ENCODE data around the gene RCC1.
A peak's percentile ranks its signal among the peaks of the same experiment; 100 is the strongest.
"Not testable (repeated sequence)": the region's sequence is repeated elsewhere in the genome, so short reads cannot be mapped to it uniquely, and the experiment has no call there.

Gene RCC1

DNA sequence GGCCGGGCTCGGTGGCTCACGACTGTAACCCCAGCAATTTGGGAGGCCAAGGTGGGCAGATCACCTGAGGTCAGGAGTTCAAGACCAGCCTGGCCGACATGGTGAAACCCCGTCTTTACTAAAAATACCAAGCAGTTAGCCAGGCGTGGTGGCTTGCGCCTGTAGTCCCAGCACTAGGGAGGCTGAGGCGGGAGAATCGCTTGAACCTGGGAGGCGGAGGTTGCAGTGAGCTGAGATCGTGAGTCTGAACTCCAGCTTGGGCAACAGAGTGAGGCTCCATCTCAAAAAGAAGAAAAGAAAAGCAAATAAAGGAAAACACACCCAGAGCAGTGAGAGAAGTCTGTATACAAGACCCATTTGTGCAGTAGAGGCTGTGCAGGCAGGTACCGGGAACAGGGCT lies 15.0 kb downstream of the RCC1 start:
- not testable (repeated sequence) for H3K4me3 Mint-ChIP-seq, H3K27me3 Mint-ChIP-seq, H3K9me3 Mint-ChIP-seq, H3K27ac Mint-ChIP-seq
- Mint-ChIP-seq H3K4me1 (ENCODE audit: low read depth) (peaks cover 43% of the 10 kb centered on the region), H3K36me3 (ENCODE audit: low read depth) (peaks cover 61% of the 10 kb centered on the region)

GRCh38 chr1:28521502-28522164 lies 15.8 kb downstream of the RCC1 start:
- peaks cover 40% of the 10 kb centered on the region for H3K4me1 Mint-ChIP-seq (ENCODE audit: low read depth)
- peak overlapping the region; percentile 18 for H3K4me3 Mint-ChIP-seq
- no peaks in the 10 kb centered on the region for H3K27me3 Mint-ChIP-seq
- peaks cover 67% of the 10 kb centered on the region for H3K36me3 Mint-ChIP-seq (ENCODE audit: low read depth)
- H3K9me3 Mint-ChIP-seq: no peaks in the 10 kb centered on the region
- H3K27ac Mint-ChIP-seq: no peak overlapping the region

GRCh38 chr1:28522537-28522936 lies 16.7 kb downstream of the RCC1 start:
- not testable (repeated sequence) for H3K27ac Mint-ChIP-seq, H3K27me3 Mint-ChIP-seq, H3K9me3 Mint-ChIP-seq, H3K4me3 Mint-ChIP-seq
- peaks cover 67% of the 10 kb centered on the region for H3K36me3 Mint-ChIP-seq (ENCODE audit: low read depth)
- peaks cover 33% of the 10 kb centered on the region for H3K4me1 Mint-ChIP-seq (ENCODE audit: low read depth)

DNA sequence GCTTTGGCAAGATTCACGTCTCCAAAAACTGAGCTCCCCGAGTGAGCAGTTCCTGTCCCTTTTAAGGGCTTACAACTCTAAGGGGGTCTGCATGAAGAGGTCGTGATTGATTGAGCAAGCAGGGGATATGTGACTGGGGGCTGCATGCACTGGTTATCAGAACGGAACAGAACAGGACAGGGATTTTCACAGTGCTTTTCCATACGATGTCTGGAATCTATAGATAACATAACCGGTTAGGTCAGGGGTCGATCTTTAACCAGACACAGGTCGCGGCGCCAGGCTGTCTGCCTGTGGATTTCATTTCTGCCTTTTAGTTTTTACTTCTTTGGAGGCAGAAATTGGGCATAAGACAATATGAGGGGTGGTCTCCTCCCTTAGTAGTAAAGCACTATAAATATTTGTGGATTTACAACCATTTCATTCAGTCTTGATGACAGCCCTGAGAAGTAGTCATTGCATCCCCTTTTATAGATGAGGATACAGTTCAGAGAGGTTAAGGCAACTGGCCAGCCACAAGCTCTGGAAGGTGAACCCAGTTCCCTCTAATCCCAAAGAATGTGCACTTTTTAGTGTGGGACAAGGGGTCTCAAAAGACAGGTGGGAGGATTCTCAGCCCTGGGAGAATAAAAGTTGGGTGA lies 19.3 kb downstream of the RCC1 start:
- Mint-ChIP-seq H3K36me3 (ENCODE audit: low read depth) (peaks cover 62% of the 10 kb centered on the region), H3K4me1 (ENCODE audit: low read depth) (peaks cover 13% of the 10 kb centered on the region)
- not testable (repeated sequence) for H3K27ac Mint-ChIP-seq

GRCh38 chr1:28526886-28527285 lies 21.0 kb downstream of the RCC1 start:
- Mint-ChIP-seq H3K9me3 (no peaks in the 10 kb centered on the region), H3K4me3 (no peak overlapping the region), H3K4me1 (ENCODE audit: low read depth) (peaks cover 3% of the 10 kb centered on the region), H3K36me3 (ENCODE audit: low read depth) (peaks cover 58% of the 10 kb centered on the region), H3K27me3 (no peaks in the 10 kb centered on the region), H3K27ac (no peak overlapping the region)

More for the DNA sequence above, 19.3 kb downstream of the RCC1 start:
- H3K4me3 Mint-ChIP-seq, H3K27me3 Mint-ChIP-seq, H3K9me3 Mint-ChIP-seq: not testable (repeated sequence)

DNA sequence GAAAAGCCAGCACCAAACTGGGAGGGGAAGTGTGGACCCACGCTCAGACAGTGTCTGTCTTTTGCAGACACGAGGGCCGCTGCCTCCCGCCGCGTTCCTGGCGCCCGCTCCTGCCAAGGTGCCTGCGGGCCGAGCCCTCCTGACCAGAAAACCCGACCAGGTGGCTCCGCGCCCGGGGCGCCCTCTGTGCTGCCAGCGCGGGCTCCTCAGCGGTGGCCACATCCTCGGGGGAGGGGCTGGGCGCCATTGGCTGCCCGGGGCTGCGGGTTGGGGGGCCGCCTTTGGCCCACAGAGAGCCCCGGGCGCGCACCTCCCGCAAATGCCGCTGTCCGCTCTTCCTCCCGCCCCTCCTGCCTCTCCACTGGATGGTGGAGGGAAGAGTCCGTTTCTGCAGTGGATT lies 24.6 kb downstream of the RCC1 start:
- Mint-ChIP-seq H3K9me3 (no peaks in the 10 kb centered on the region), H3K4me3 (no peak overlapping the region), H3K4me1 (ENCODE audit: low read depth) (no peaks in the 10 kb centered on the region), H3K36me3 (ENCODE audit: low read depth) (peaks cover 44% of the 10 kb centered on the region), H3K27me3 (no peaks in the 10 kb centered on the region), H3K27ac (no peak overlapping the region)

DNA sequence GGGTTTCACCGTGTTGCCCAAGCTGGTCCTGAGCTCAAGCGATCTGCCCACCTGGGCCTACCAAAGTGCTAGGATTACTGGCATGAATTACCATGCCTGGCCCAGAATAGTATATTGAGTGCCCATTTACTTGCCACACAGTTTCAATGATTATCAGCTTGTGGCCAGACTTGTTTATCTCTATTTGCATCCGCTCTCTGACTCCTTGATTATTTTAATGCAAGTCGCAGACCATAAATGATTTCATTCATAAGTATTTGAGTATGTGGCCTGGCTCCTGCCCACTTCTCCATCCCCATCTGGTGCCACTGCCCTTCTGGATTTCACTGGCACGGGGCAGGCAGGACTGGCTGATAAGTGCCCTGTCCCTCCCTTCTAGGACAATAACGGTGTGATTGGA lies 28.8 kb downstream of the RCC1 start:
- Mint-ChIP-seq H3K4me3 (no peak overlapping the region), H3K27ac (no peak overlapping the region), H3K27me3 (no peaks in the 10 kb centered on the region), H3K36me3 (ENCODE audit: low read depth) (peaks cover 53% of the 10 kb centered on the region), H3K9me3 (no peaks in the 10 kb centered on the region), H3K4me1 (ENCODE audit: low read depth) (no peaks in the 10 kb centered on the region)

- Mint-ChIP-seq H3K27me3 (no peaks in the 10 kb centered on the region), H3K9me3 (no peaks in the 10 kb centered on the region), H3K4me1 (ENCODE audit: low read depth) (no peaks in the 10 kb centered on the region), H3K36me3 (ENCODE audit: low read depth) (peaks cover 48% of the 10 kb centered on the region), H3K27ac (no peak overlapping the region), H3K4me3 (no peak overlapping the region)
Observed at GRCh38 chr1:28535180-28535579, 29.3 kb downstream of the RCC1 start.

DNA sequence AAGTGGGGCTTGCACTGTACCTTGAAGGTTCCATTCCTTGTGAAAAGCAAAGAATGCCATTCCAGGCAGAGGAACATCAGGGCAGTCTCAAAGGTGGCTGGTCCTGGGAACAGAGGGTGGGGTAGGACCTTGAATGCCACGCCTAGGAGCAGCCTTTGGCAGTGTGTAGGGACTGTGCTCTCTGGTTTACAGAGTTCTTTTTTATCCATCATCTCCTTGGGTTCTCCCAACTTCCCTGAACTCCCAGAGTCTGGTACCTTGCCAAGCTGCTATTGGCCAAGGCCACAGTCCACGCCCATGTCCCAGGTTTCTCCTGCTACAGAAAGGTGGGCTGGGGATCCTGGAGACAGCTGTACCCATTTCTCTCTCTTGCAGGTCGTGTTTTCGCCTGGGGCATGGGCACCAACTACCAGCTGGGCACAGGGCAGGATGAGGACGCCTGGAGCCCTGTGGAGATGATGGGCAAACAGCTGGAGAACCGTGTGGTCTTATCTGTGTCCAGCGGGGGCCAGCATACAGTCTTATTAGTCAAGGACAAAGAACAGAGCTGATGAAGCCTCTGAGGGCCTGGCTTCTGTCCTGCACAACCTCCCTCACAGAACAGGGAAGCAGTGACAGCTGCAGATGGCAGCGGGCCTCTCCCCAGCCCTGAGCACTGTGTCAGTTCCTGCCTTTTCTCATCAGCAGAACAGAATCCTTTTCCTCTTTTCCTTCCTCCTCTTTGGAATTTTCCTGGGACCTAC lies 31.8 kb downstream of the RCC1 start:
- Mint-ChIP-seq H3K4me3 (no peak overlapping the region), H3K27ac (no peak overlapping the region), H3K36me3 (ENCODE audit: low read depth) (peaks cover 33% of the 10 kb centered on the region), H3K27me3 (no peaks in the 10 kb centered on the region), H3K9me3 (no peaks in the 10 kb centered on the region), H3K4me1 (ENCODE audit: low read depth) (no peaks in the 10 kb centered on the region)

- Mint-ChIP-seq H3K27ac (no peak overlapping the region), H3K4me1 (ENCODE audit: low read depth) (no peaks in the 10 kb centered on the region), H3K27me3 (no peaks in the 10 kb centered on the region), H3K36me3 (ENCODE audit: low read depth) (peaks cover 32% of the 10 kb centered on the region), H3K4me3 (no peak overlapping the region), H3K9me3 (no peaks in the 10 kb centered on the region)
Observed at GRCh38 chr1:28538286-28538685, 32.4 kb downstream of the RCC1 start.

GRCh38 chr1:28540651-28541050 lies 34.8 kb downstream of the RCC1 start:
- Mint-ChIP-seq H3K36me3 (ENCODE audit: low read depth) (peaks cover 21% of the 10 kb centered on the region), H3K9me3 (no peaks in the 10 kb centered on the region)

GRCh38 chr1:28541414-28542015 lies 35.7 kb downstream of the RCC1 start:
- not testable (repeated sequence) for H3K27ac Mint-ChIP-seq; H3K4me3 Mint-ChIP-seq; H3K9me3 Mint-ChIP-seq; H3K4me1 Mint-ChIP-seq (ENCODE audit: low read depth); H3K27me3 Mint-ChIP-seq
- peaks cover 12% of the 10 kb centered on the region for H3K36me3 Mint-ChIP-seq (ENCODE audit: low read depth)

More at GRCh38 chr1:28540651-28541050, 34.8 kb downstream of the RCC1 start:
- Mint-ChIP-seq H3K4me1 (ENCODE audit: low read depth) (no peaks in the 10 kb centered on the region), H3K27me3 (no peaks in the 10 kb centered on the region), H3K27ac (no peak overlapping the region), H3K4me3 (no peak overlapping the region)

GRCh38 chr1:28545246-28545628 lies 39.4 kb downstream of the RCC1 start:
- no peaks in the 10 kb centered on the region for H3K36me3 Mint-ChIP-seq (ENCODE audit: low read depth)
- no peaks in the 10 kb centered on the region for H3K4me1 Mint-ChIP-seq (ENCODE audit: low read depth)
- no peaks in the 10 kb centered on the region for H3K9me3 Mint-ChIP-seq

GRCh38 chr1:28548318-28548717 lies 42.5 kb downstream of the RCC1 start:
- H3K36me3 Mint-ChIP-seq (ENCODE audit: low read depth): no peaks in the 10 kb centered on the region
- no peak overlapping the region for H3K27ac Mint-ChIP-seq
- H3K4me1 Mint-ChIP-seq (ENCODE audit: low read depth): peaks cover 7% of the 10 kb centered on the region
- no peaks in the 10 kb centered on the region for H3K27me3 Mint-ChIP-seq
- H3K4me3 Mint-ChIP-seq: no peak overlapping the region
- H3K9me3 Mint-ChIP-seq: no peaks in the 10 kb centered on the region

More at GRCh38 chr1:28545246-28545628, 39.4 kb downstream of the RCC1 start:
- H3K27me3 Mint-ChIP-seq: no peaks in the 10 kb centered on the region
- H3K27ac Mint-ChIP-seq: no peak overlapping the region
- no peak overlapping the region for H3K4me3 Mint-ChIP-seq

- peaks cover 22% of the 10 kb centered on the region for H3K4me1 Mint-ChIP-seq (ENCODE audit: low read depth)
- H3K27ac Mint-ChIP-seq: no peak overlapping the region
- no peak overlapping the region for H3K4me3 Mint-ChIP-seq
- peaks cover 15% of the 10 kb centered on the region for H3K36me3 Mint-ChIP-seq (ENCODE audit: low read depth)
- H3K27me3 Mint-ChIP-seq: no peaks in the 10 kb centered on the region
- H3K9me3 Mint-ChIP-seq: no peaks in the 10 kb centered on the region
Observed at GRCh38 chr1:28551381-28551780, 45.5 kb downstream of the RCC1 start.
